ENCODE data around the gene DUSP15.
A peak's percentile ranks its signal among the peaks of the same experiment; 100 is the strongest.

Gene DUSP15

DNA sequence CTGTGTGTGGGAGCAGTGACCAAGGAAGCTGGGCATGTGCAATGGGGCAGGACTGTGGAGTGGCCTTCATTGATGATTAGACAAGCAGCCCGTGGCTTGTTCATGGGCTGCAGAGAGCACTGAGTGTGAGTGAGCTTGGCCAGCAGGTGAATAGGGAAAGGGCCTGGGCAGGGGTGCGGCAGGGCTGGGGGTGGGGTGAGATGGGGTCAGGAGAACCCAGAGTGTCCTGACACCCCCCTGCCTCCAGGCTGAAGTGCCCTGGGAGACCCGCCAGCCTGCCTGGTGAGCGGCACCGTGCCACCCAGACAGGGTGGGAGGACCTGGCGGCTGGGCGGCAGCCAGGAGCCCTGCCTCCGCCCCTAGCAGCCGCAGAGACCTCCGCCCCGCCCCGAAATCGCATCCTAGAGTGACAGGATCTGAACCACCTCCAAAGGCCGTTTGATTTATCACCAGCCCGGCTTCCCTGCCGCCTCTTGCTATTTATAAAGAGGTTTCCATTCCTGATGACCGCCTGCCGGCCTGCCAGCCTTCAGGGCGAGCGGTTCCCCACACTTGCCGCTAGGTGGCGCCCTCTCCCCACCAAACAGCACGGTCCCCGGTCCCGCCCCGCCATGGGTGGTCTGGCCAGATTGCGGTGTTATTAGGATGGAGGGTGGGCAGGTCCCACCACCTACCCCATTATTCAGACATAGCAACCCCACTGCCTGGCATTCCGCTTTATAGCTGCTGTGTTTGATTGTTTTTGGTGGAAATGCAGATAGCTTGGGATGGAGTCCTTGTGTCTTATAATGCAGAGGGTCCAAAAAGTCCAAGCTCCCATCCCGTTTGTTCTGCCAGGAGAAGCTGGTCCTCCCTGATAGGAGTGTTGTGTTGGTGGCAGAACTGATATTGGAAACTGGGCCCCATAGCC is 47.7 kb downstream of the DUSP15 start:
- Histone ChIP-seq H3K4me1 (ENCODE audit: low read length) (0 out of 2 replicates have a peak, but pooled peaks cover 3% of the 10 kb centered on the region), H3K27me3 (ENCODE audit: low read depth, low read length) (no peaks in the 10 kb centered on the region), H3K4me2 (ENCODE audit: low read length) (peak overlapping the region; percentile 57), H3K36me3 (replicated peaks; ENCODE audit: low read depth, low read length) (no peaks in the 10 kb centered on the region), H3K27ac (ENCODE audit: low read length) (no peak overlapping the region), H4K20me1 (ENCODE audit: insufficient read depth, low read length) (no peaks in the 10 kb centered on the region), H3K9ac (ENCODE audit: low read length) (no peak overlapping the region), H3K79me2 (ENCODE audit: low read length) (no peaks in the 10 kb centered on the region), H2AFZ (ENCODE audit: low read depth, low read length) (peak overlapping the region; percentile 27; the same call in 1 of the 2 replicates), H3K4me3 (ENCODE audit: low read length) (peak overlapping the region; percentile 58), H3K9me3 (ENCODE audit: insufficient read depth, low read length) (no peaks in the 10 kb centered on the region)
- no peak for TF ChIP-seq EZH2phosphoT487 (IDR thresholded peaks at IDR 0.05; ENCODE audit: low read depth)
- TF ChIP-seq, protein P1, sequence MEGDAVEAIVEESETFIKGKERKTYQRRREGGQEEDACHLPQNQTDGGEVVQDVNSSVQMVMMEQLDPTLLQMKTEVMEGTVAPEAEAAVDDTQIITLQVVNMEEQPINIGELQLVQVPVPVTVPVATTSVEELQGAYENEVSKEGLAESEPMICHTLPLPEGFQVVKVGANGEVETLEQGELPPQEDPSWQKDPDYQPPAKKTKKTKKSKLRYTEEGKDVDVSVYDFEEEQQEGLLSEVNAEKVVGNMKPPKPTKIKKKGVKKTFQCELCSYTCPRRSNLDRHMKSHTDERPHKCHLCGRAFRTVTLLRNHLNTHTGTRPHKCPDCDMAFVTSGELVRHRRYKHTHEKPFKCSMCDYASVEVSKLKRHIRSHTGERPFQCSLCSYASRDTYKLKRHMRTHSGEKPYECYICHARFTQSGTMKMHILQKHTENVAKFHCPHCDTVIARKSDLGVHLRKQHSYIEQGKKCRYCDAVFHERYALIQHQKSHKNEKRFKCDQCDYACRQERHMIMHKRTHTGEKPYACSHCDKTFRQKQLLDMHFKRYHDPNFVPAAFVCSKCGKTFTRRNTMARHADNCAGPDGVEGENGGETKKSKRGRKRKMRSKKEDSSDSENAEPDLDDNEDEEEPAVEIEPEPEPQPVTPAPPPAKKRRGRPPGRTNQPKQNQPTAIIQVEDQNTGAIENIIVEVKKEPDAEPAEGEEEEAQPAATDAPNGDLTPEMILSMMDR (IDR thresholded peaks at IDR 0.05; ENCODE audit: low read depth, low read length): peak; percentile 99

DNA sequence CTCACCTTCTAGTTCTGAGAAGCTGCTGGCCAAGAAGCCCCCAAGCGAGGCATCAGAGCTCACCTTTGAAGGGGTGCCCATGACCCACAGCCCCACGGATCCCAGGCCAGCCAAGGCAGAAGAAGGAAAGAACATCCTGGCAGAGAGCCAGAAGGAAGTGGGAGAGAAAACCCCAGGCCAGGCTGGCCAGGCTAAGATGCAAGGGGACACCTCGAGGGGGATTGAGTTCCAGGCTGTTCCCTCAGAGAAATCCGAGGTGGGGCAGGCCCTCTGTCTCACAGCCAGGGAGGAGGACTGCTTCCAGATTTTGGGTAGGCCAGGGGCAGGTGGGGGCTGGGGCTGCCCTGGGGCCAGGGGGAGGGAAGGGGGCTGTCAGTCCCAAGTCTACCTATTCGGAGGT is 48.9 kb downstream of the DUSP15 start:
- Histone ChIP-seq H3K4me2 (ENCODE audit: low read length) (no peak overlapping the region), H3K4me1 (ENCODE audit: low read length) (0 out of 2 replicates have a peak, but pooled peaks cover 3% of the 10 kb centered on the region), H3K9me3 (ENCODE audit: insufficient read depth, low read length) (no peaks in the 10 kb centered on the region), H2AFZ (ENCODE audit: low read depth, low read length) (no peak overlapping the region), H4K20me1 (ENCODE audit: insufficient read depth, low read length) (no peaks in the 10 kb centered on the region), H3K27ac (ENCODE audit: low read length) (no peak overlapping the region), H3K27me3 (ENCODE audit: low read depth, low read length) (no peaks in the 10 kb centered on the region), H3K36me3 (replicated peaks; ENCODE audit: low read depth, low read length) (no peaks in the 10 kb centered on the region), H3K9ac (ENCODE audit: low read length) (no peak overlapping the region), H3K79me2 (ENCODE audit: low read length) (no peaks in the 10 kb centered on the region), H3K4me3 (ENCODE audit: low read length) (no peak overlapping the region)
- TF ChIP-seq, protein P1 (IDR thresholded peaks at IDR 0.05; ENCODE audit: low read depth, low read length): no peak
- no peak for TF ChIP-seq EZH2phosphoT487 (IDR thresholded peaks at IDR 0.05; ENCODE audit: low read depth)

GRCh38 chr20:31820228-31820627 is 50.1 kb downstream of the DUSP15 start:
- Histone ChIP-seq H3K4me2 (ENCODE audit: low read length) (no peak overlapping the region), H3K27me3 (ENCODE audit: low read depth, low read length) (no peaks in the 10 kb centered on the region), H2AFZ (ENCODE audit: low read depth, low read length) (no peak overlapping the region), H4K20me1 (ENCODE audit: insufficient read depth, low read length) (no peaks in the 10 kb centered on the region), H3K36me3 (replicated peaks; ENCODE audit: low read depth, low read length) (no peaks in the 10 kb centered on the region), H3K79me2 (ENCODE audit: low read length) (no peaks in the 10 kb centered on the region), H3K4me3 (ENCODE audit: low read length) (no peak overlapping the region), H3K9ac (ENCODE audit: low read length) (no peak overlapping the region), H3K27ac (ENCODE audit: low read length) (no peak overlapping the region), H3K9me3 (ENCODE audit: insufficient read depth, low read length) (no peaks in the 10 kb centered on the region), H3K4me1 (ENCODE audit: low read length) (0 out of 2 replicates have a peak, but pooled peaks cover 3% of the 10 kb centered on the region)
- TF ChIP-seq EZH2phosphoT487 (IDR thresholded peaks at IDR 0.05; ENCODE audit: low read depth): no peak
- TF ChIP-seq, protein P1 (IDR thresholded peaks at IDR 0.05; ENCODE audit: low read depth, low read length): no peak

DNA sequence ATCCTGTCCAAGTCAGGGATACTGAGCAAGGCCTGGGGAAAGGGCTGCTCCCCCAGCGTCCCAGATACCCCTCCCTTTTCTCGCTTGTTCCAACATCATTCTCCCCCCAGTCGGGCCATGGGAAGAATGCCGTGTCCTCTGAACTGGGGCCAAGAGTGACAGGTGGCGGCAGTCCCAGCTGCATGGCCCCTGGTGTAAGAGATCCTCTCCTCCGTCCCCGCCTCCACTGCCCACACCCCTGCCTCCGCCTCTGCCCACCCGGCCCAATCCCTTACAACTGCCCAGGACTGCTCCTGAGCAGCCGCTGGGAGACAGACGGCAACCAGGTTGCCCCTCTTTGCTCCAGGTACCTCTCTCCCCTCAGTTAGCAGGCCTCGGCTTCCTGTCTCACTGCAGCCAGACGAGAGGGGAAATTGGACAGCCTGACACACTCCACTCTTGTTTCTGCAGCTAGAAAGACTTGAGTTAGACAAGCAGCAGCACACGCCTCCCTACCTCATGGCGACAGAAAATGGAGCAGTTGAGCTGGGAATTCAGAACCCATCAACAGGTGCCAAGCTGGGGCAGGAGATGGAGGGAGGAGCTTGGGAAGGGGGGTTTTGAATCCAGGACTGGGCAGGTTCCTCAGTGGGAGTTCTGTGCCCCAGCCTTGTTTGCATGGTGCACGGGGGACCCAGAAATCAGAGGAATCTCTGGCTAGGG is 51.1 kb downstream of the DUSP15 start, which contains the start of gene MYLK2:
Gene MYLK2 (plus strand): TSS at position 274 of the 702 bp plus-strand sequence. CDS start 225 bp downstream, at position 499.
- Histone ChIP-seq H3K4me2 (ENCODE audit: low read length) (no peak within 1 kb of the TSS), H3K4me1 (ENCODE audit: low read length) (0 out of 2 replicates have a peak, but pooled peaks cover 3% of the 10 kb centered on the region), H3K4me3 (ENCODE audit: low read length) (no peak within 1 kb of the TSS), H3K9me3 (ENCODE audit: insufficient read depth, low read length) (no peaks in the 10 kb centered on the region), H2AFZ (ENCODE audit: low read depth, low read length) (no peak within 1 kb of the TSS), H3K79me2 (ENCODE audit: low read length) (no peaks in the 10 kb centered on the region), H3K27me3 (ENCODE audit: low read depth, low read length) (no peaks in the 10 kb centered on the region), H3K36me3 (replicated peaks; ENCODE audit: low read depth, low read length) (no peaks in the 10 kb centered on the region), H4K20me1 (ENCODE audit: insufficient read depth, low read length) (no peaks in the 10 kb centered on the region), H3K9ac (ENCODE audit: low read length) (no peak within 1 kb of the TSS), H3K27ac (ENCODE audit: low read length) (no peak within 1 kb of the TSS)
- TF ChIP-seq EZH2phosphoT487 (IDR thresholded peaks at IDR 0.05; ENCODE audit: low read depth): no peak
- TF ChIP-seq, protein P1 (IDR thresholded peaks at IDR 0.05; ENCODE audit: low read depth, low read length): no peak
